Measurements from ENCODE around the gene C10orf71. TPM values are rescaled to one million over a fixed set of nuclear protein-coding genes. Genes with fewer than 3 reads are reported as not detected.

The C10orf71 gene
- total RNA-seq, 4 donors from 2014 or later, result not detected

DNA sequence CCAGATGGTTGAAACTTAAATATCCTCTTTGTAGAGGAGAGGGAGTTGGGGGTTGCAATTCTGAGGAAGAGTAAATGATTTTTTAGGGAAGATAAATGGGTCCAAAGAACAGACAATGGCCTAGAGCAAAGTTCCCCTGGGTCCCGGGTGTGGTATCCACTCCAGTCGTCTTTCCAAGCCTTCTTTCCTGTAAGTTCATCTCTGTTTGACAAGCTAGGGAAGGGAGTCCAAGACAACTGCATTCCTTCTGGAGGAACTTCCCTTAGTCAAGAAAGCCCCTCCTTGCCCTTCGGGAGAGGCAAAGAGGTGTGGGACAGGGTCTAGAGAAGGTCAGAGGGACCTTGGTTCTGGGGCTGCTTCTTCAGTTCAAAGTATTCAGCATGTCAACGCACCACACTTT, 33.4 kb downstream of the C10orf71 start:
- WGBS, result 60% methylated on average over 4 of the region's 4 CpGs
- DNase-seq (ENCODE audit: low spot score in 2 of 2), result no peak
- TF ChIP-seq, protein P1, sequence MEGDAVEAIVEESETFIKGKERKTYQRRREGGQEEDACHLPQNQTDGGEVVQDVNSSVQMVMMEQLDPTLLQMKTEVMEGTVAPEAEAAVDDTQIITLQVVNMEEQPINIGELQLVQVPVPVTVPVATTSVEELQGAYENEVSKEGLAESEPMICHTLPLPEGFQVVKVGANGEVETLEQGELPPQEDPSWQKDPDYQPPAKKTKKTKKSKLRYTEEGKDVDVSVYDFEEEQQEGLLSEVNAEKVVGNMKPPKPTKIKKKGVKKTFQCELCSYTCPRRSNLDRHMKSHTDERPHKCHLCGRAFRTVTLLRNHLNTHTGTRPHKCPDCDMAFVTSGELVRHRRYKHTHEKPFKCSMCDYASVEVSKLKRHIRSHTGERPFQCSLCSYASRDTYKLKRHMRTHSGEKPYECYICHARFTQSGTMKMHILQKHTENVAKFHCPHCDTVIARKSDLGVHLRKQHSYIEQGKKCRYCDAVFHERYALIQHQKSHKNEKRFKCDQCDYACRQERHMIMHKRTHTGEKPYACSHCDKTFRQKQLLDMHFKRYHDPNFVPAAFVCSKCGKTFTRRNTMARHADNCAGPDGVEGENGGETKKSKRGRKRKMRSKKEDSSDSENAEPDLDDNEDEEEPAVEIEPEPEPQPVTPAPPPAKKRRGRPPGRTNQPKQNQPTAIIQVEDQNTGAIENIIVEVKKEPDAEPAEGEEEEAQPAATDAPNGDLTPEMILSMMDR (IDR thresholded peaks at IDR 0.05), result no peak
- TF ChIP-seq POLR2AphosphoS5 (IDR thresholded peaks at IDR 0.05) (no peak), EP300 (IDR thresholded peaks at IDR 0.05) (no peak), POLR2A (IDR thresholded peaks at IDR 0.05) (no peak)
- Histone ChIP-seq H3K9me3 (no peaks in the 10 kb centered on the region), H3K27ac (no peak overlapping the region), H3K4me3 (no peak overlapping the region), H3K27me3 (no peaks in the 10 kb centered on the region), H3K36me3 (no peaks in the 10 kb centered on the region), H3K4me1 (peaks cover 9% of the 10 kb centered on the region)

DNA sequence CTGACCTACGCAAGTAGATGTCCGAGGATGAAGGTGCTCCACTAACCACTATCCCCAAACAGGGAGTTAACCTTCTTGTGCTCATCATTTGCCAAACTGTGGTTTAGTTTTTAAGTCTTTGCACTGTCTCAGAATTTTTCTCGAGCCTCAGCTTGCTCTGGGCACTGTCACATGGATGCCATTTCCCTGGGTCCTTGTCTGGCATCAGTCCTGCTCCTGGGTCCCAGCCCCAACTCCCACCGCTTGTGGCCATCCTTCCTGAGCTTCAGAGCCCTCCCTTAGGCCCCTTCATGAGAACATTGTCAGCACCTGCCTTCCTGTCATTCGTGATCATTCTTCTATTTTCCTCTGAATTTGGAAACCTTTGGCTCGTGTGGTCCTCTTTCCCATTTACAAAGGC, 33.8 kb downstream of the C10orf71 start:
- Histone ChIP-seq H3K4me1 (peaks cover 9% of the 10 kb centered on the region), H3K36me3 (no peaks in the 10 kb centered on the region), H3K9me3 (no peaks in the 10 kb centered on the region), H3K4me3 (no peak overlapping the region), H3K27me3 (no peaks in the 10 kb centered on the region), H3K27ac (no peak overlapping the region)
- no peak for TF ChIP-seq EP300 (IDR thresholded peaks at IDR 0.05)
- TF ChIP-seq, protein P1 (IDR thresholded peaks at IDR 0.05), result no peak
- no peak for TF ChIP-seq POLR2AphosphoS5 (IDR thresholded peaks at IDR 0.05)
- TF ChIP-seq POLR2A (IDR thresholded peaks at IDR 0.05), result no peak
- no peak for DNase-seq (ENCODE audit: low spot score in 2 of 2)
- 82% methylated on average over 6 of the region's 6 CpGs for WGBS

DNA sequence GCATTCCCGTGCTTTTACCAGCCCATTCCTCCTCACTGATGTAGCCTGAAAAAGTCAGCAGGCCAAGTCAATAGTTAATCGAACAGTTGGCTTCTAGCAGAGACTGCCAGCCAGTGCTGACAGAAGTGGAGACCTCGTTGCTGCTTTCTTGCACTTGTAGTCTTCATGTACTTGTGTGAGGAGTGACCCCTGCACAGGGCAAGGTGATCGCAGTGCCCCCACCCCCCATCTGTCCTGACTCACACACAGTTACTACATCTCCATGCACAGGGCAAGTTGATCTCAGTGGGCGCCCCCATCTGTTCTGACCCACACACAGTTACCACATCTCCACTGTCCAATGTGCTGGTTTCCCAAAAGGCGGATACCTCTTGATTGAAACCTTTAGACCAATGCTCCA, 34.2 kb downstream of the C10orf71 start:
- Histone ChIP-seq H3K4me3 (no peak overlapping the region), H3K36me3 (no peaks in the 10 kb centered on the region), H3K4me1 (peaks cover 7% of the 10 kb centered on the region), H3K27me3 (no peaks in the 10 kb centered on the region), H3K27ac (no peak overlapping the region), H3K9me3 (no peaks in the 10 kb centered on the region)
- no peak for DNase-seq (ENCODE audit: low spot score in 2 of 2)
- no peak for TF ChIP-seq POLR2A (IDR thresholded peaks at IDR 0.05)
- TF ChIP-seq, protein P1 (IDR thresholded peaks at IDR 0.05), result no peak
- no peak for TF ChIP-seq POLR2AphosphoS5 (IDR thresholded peaks at IDR 0.05)
- TF ChIP-seq EP300 (IDR thresholded peaks at IDR 0.05), result no peak
- 92% methylated on average over 6 of the region's 6 CpGs for WGBS

DNA sequence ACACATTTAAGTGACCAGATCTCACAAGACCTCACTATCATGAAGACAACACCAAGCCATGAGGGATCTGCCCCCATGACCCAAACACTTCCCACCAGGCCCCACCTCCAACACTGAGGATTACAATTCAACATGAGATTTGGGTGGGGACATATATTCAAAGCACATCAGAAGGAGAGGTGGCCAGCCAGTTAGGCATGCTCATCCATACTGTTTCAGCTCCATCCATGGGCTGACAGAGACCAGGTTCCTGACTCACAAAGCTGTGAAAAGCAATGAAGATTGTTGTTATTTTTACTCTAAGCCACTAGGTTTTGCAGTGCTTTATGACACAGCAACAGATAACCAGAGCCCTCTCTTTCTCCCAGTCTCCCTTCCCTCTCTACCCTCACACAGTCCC, 36.0 kb downstream of the C10orf71 start:
- no peak overlapping the region for H3K27ac ChIP-seq
- H3K4me1 ChIP-seq, result no peaks in the 10 kb centered on the region
- TF ChIP-seq POLR2A (IDR thresholded peaks at IDR 0.05) (no peak), EP300 (IDR thresholded peaks at IDR 0.05) (no peak), POLR2AphosphoS5 (IDR thresholded peaks at IDR 0.05) (no peak)
- TF ChIP-seq, protein P1 (IDR thresholded peaks at IDR 0.05), result no peak
- DNase-seq (ENCODE audit: low spot score in 2 of 2), result no peak
- no peak overlapping the region for H3K4me3 ChIP-seq
- H3K27me3 ChIP-seq, result no peaks in the 10 kb centered on the region
- H3K36me3 ChIP-seq, result no peaks in the 10 kb centered on the region
- H3K9me3 ChIP-seq, result no peaks in the 10 kb centered on the region

DNA sequence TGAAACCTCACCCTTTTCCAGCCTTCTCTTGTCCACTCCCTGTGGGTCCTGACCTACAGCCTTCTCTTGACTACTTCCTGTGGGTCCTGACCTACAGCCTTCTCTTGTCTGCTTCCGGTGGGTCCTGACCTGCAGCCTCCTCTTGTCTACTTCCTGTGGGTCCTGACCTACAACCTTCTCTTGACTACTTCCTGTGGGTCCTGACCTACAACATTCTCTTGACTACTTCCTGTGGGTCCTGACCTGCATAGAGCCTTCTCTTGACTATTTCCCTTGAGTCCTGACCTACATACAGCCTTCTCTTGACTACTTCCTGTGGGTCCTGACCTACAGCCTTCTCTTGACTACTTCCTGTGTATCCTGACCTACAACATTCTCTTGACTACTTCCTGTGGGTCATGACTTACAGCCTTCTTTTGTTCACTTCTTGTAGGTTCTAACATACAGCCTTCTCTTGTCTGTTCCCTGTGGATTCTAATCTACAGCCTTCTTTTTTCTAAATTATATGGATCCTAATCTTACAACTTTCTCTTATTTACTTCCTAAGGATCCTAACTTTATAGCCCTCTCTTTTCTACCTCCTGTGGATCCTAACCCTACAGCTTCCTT, 36.5 kb downstream of the C10orf71 start:
- no peak for DNase-seq (ENCODE audit: low spot score in 2 of 2)
- Histone ChIP-seq H3K27me3 (no peaks in the 10 kb centered on the region), H3K4me1 (no peaks in the 10 kb centered on the region), H3K27ac (no peak overlapping the region), H3K36me3 (no peaks in the 10 kb centered on the region), H3K4me3 (no peak overlapping the region), H3K9me3 (no peaks in the 10 kb centered on the region)
- WGBS, result 75% methylated on average over 1 of the region's 1 CpG
- TF ChIP-seq, protein P1 (IDR thresholded peaks at IDR 0.05), result no peak
- TF ChIP-seq POLR2AphosphoS5 (IDR thresholded peaks at IDR 0.05) (no peak), POLR2A (IDR thresholded peaks at IDR 0.05) (no peak), EP300 (IDR thresholded peaks at IDR 0.05) (no peak)
